C4-2B (cell line): ENCODE data around the gene TICRR.
"Not testable (repeated sequence)": the region's sequence is repeated elsewhere in the genome, so short reads cannot be mapped to it uniquely, and the experiment has no call there.

Experiments
- H3K27ac ChIP-seq: fragments of 450-650 bp; 2 replicates; pipeline ENCODE4 v1.5.1; 2017
- CTCF ChIP-seq: fragments of 450-650 bp; conservative IDR thresholded peaks from 2 replicates; pipeline ENCODE4 v1.5.1; 2017; ENCODE audit warnings: mild to moderate bottlenecking
- ZFX ChIP-seq: fragments of 450-650 bp; IDR thresholded peaks from 2 replicates; pipeline ENCODE4 v1.6.1; 2017

TICRR gene

GRCh38 chr15:89531796-89532537 is 43.3 kb upstream of the TICRR start:
- H3K27ac ChIP-seq: no peak overlapping the region
- TF ChIP-seq CTCF (no peak), ZFX (no peak)

- TF ChIP-seq CTCF: no peak
- no peak for TF ChIP-seq ZFX
- no peak overlapping the region for H3K27ac ChIP-seq
These were observed 41.3 kb upstream of the TICRR start for GRCh38 chr15:89533861-89534544.

GRCh38 chr15:89539027-89539426 is 36.2 kb upstream of the TICRR start:
- H3K27ac ChIP-seq: no peak overlapping the region
- TF ChIP-seq ZFX: no peak
- no peak for TF ChIP-seq CTCF

- TF ChIP-seq CTCF (no peak), ZFX (no peak)
- H3K27ac ChIP-seq: no peak overlapping the region
These were observed 32.9 kb upstream of the TICRR start for GRCh38 chr15:89542369-89542768.

- H3K27ac ChIP-seq: no peak overlapping the region
- TF ChIP-seq CTCF (no peak), ZFX (no peak)
These were observed 31.9 kb upstream of the TICRR start for GRCh38 chr15:89543389-89543788.

GRCh38 chr15:89549138-89549537 is 26.1 kb upstream of the TICRR start:
- H3K27ac ChIP-seq: not testable (repeated sequence)

- TF ChIP-seq CTCF (no peak), ZFX (no peak)
- H3K27ac ChIP-seq: no peak overlapping the region
These were observed 24.8 kb upstream of the TICRR start for GRCh38 chr15:89550427-89550826.

- no peak overlapping the region for H3K27ac ChIP-seq
- TF ChIP-seq CTCF (no peak), ZFX (no peak)
These were observed 23.7 kb upstream of the TICRR start for GRCh38 chr15:89551550-89551949.
